Activated naive CD4-positive, alpha-beta T cell treated with anti-CD3 and anti-CD28 coated beads, Interleukin-2, amount 50 U/mL, for 72 hours (primary cell): ENCODE measurements around the gene CCDC117. TPM values are rescaled to one million over a fixed set of nuclear protein-coding genes. Genes with fewer than 3 reads are reported as not detected.

Experiments used
- ATAC-seq, 2 donors: fragments of 150-1000 bp; cut with Tn5 transposase; 2 replicates each; pipeline ENCODE4 v1.10.0; 2021; ENCODE audit warnings: mild to moderate bottlenecking in 2 of 2, moderate library complexity in 2 of 2
- DNase-seq, 2 donors: peaks; one replicate each; pipeline ENCODE4 v3.0.0; 2021 to 2022; ENCODE audit warnings: low spot score in 2 of 2
- H3K27ac Mint-ChIP-seq, 2 donors: one replicate each; pipeline ENCODE4 v1.8.0; 2022; ENCODE audit warnings: mild to moderate bottlenecking in 2 of 2, mixed read lengths in 2 of 2
- H3K36me3 Mint-ChIP-seq, 2 donors: one replicate each; pipeline ENCODE4 v1.8.0; 2022; ENCODE audit warnings: mixed read lengths in 2 of 2
- H3K9me3 Mint-ChIP-seq, 2 donors: one replicate each; pipeline ENCODE4 v1.8.0; 2022; ENCODE audit warnings: mixed read lengths in 2 of 2
- total RNA-seq, 2 donors: library from RNA; stranded (reverse); gene quantifications; one replicate each; pipeline ENCODE4 v1.2.3, GENCODE V29; 2022

Gene CCDC117
- total RNA-seq, 2 donors from 2014 or later = 26.8 to 31.5 TPM

GRCh38 chr22:28833276-28833923, 60.9 kb downstream of the CCDC117 start:
- DNase-seq (no peak), ATAC-seq (peak; percentile 34 to 61)
- Mint-ChIP-seq H3K9me3 (no peaks in the 10 kb centered on the region), H3K27ac (peak overlapping the region in 1 of 2 donors; percentile 23), H3K36me3 (no peaks in the 10 kb centered on the region)

- DNase-seq = no peak
- peak overlapping the region in 1 of 2 donors; percentile 29 for H3K27ac Mint-ChIP-seq
- no peaks in the 10 kb centered on the region for H3K9me3 Mint-ChIP-seq
- no peaks in the 10 kb centered on the region for H3K36me3 Mint-ChIP-seq
- ATAC-seq = no peak
Measured at GRCh38 chr22:28835630-28836189, 63.2 kb downstream of the CCDC117 start.

- ATAC-seq (no peak), DNase-seq (no peak)
- H3K27ac Mint-ChIP-seq = no peak overlapping the region
- no peaks in the 10 kb centered on the region for H3K36me3 Mint-ChIP-seq
- H3K9me3 Mint-ChIP-seq = no peaks in the 10 kb centered on the region
Measured at GRCh38 chr22:28837640-28838039, 65.1 kb downstream of the CCDC117 start.

Other genes with a start within 250 kb of the CCDC117 start
- 1 to 10 TPM in 1 of 2 donors, under 1 TPM in 1; 0.66 to 8.5 TPM for gene TTC28, start 92.9 kb upstream of the CCDC117 start, total RNA-seq
- gene CHEK2, start 30.9 kb upstream of the CCDC117 start, total RNA-seq = 10 to 100 TPM; 28.7 to 51.2 TPM
- gene HSCB, start 30.7 kb upstream of the CCDC117 start, total RNA-seq = 10 to 100 TPM; 19.6 to 20.4 TPM
- 10 to 100 TPM; 62.7 to 91.8 TPM for gene XBP1, start 27.9 kb downstream of the CCDC117 start, total RNA-seq
- 1 to 10 TPM in 1 of 2 donors, under 1 TPM in 1; 0.66 to 1.7 TPM for gene ZNRF3, start 110.9 kb downstream of the CCDC117 start, total RNA-seq